ENCODE measurements around the gene SBNO2. TPM values are rescaled to one million over a fixed set of nuclear protein-coding genes. Genes with fewer than 3 reads are reported as not detected.

Gene SBNO2
- polyA plus RNA-seq, 12 donors: 7.4 to 33.2 (median 10.2) TPM; not detected in 1

DNA sequence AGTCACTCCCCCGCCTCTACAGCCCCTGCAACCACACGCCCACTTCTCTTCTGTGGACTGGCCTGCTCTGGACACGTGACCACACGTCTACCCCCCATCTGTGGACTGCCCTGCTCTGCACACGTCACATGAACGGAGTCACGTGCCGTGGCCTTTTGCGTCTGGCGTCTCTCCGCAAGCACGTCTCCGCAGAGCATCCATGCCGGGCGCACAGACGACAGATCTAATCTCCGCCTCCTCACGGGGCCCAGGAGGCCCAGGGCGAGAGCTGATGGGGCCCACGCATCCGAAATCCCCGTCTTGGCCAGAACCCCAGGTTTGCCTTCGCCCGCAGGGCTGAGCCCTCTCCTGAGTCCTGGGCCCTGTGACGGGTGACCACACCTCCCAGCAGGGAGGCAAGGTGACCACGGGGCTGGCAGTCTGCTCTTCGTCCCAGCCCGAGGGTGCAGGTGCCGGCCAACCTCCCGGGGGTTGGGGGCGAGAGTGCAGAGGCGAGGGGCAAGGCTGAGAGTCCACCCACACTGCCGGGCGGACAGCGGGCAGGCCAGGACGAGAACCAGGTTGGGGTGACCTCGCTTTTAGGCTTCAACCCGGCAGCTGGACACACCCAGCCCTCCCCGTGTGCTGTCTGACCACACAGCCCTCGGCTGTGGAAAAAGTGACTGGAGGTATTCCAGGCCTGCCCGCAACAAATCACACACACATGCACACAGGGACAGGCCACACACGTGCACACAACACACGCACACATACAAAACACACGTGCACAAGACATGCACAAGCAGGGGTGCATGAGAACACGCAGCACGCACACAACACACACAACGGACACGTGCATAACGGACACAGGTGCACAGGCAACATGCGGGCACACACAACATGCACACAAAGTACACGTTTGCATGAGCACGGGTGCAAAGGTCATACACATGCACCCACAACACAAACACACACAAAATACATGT, 3.9 kb downstream of the SBNO2 start:
- DNase-seq: no peak

- no peak for DNase-seq
These were observed 4.7 kb downstream of the SBNO2 start for GRCh38 chr19:1169411-1169791.

- no peak for DNase-seq
These were observed 5.3 kb downstream of the SBNO2 start for GRCh38 chr19:1168572-1169410.

DNA sequence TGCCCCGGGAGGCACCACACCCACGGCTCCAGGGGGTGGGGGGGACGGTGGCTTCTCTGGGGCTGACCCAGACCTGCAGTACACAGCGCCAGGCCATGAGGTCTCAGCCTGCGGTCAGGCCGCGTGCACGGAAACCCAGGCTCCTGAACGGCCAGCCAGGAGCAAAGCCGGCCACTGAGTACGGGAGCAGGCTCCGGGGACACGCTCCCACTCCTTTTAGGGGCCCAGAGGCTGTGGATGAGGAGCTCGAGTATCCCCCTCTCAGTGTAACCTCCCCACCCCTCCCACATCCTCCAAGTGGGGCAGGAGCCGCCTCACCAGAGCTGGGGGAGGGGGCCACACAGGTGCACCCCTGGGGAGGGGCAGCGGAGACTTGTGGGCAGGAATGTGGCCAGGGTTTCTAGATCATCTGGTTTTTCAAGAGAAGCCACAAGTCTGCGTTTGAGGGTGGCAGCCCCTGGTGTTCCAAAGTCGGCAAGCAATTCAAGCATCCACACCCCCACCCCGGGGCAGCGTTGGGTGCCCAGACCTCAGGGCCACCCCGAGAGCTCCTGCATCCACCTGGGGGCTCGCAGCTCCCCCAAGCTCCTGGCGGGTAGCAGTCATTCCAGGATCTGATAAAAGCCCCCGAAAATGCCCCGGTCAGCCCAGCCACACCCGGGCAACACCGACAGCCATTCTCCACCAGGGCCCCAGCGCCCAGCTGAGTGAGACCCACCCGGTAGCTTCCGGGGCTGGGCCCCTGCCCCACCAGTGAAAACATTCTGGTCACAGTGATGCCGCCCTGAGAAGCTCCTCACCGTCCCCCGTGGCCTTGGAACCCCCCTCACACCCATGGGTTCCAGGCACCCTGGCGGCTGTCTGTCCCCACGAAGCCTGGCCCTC, 6.1 kb downstream of the SBNO2 start:
- DNase-seq: no peak

DNA sequence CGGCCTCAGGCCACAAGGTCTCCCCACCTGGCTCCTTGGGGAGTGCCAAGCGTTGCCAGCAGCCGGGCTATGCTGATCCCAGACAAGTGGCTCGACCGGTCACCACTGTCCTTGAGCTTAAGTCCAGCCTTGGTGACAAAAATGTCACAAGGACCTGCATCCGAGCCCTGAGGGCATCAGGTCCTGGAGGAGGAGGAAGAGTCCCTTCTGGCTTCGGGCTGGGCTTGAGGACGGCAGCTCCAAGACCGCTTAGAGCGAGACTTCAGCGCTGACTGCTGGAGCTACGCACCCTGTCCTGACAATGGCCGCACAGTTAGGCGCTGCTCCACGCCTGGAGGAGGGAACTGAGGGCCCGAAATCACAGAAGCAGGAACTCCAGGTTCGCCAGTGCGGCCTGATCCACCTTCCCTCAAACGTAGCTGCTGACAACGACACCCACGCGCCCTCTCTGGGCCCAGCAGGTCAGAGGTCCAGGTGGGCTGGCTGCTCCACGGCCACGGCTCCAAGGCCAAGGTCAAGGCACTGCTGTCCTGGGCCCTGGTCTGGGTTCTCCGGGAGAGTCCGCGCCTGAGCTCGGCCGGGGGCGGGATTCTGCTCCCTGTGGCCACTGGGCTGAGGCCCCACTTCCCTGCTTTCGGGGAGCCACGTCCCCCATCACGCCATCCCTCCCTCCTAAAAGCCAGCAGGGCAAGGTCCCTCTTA, 7.0 kb downstream of the SBNO2 start:
- no peak for DNase-seq

GRCh38 chr19:1164684-1165531, 9.2 kb downstream of the SBNO2 start:
- DNase-seq: no peak

- DNase-seq: no peak
These were observed 10.0 kb downstream of the SBNO2 start for GRCh38 chr19:1163934-1164683.

GRCh38 chr19:1163283-1163933, 10.7 kb downstream of the SBNO2 start:
- DNase-seq: no peak

DNA sequence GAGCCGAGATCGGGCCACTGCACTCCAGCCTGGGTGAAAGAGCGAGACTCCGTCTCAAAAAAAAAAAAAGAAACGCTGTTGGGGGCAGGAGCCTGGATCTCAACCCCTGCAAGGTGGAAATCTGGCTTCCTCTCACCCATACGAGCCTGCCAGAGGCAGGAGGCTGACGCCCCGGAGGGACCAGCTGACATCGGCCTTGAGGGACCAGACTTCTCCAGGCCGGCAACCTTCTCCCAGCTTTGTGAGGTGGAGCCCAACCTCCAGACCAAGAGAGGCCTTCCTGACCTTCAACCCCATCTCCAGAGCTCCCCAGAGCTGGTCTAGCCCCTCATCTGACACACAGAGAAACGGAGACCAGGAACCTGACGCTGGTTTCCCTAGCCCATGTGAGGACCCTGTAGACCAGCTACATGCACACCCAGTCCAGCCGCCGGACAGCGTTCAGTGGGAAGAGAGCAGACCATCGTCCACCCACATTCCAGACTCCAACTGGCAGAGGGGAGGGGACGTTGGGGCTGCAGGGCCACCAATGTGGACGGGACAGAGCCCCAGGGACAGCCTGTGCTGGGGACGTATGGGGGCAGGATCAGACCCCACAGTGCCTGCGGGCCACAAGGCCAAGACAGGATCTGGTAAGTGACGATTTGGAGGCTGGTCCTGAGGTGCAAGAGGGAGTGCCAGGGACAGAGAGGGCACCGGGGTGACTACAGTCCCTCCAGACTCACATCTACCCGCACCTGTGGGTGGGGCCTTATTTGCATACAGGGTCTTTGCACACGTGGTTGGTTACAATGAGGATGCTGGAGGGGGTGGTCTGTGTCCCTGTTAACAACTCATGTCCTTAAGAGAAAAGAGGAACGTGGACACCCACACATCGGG, 11.4 kb downstream of the SBNO2 start:
- no peak for DNase-seq

DNA sequence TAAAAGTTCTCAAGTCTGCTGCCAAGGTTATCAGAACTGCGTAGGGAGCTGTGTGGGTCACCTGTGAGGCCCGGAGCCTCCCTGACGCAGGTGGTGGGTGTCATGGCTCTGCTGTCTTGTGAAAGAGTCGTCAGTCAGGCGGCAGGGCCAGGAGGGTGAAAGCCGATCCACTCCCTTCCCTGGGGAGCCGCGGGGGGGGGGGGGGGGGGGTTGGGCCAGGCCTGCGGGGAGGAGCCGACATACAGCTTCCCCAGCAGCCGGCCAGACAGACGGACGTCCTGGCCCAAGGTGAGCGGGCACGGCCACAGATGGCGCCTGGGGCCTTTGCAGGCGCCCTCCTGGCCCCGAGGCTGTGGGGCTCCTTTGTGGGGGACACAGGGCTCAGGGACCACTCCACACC, 12.4 kb downstream of the SBNO2 start:
- no peak for DNase-seq

- DNase-seq: no peak
These were observed 14.0 kb downstream of the SBNO2 start for GRCh38 chr19:1159864-1160595.

- no peak for DNase-seq
These were observed 15.1 kb downstream of the SBNO2 start for GRCh38 chr19:1158885-1159448.

- no peak for DNase-seq
These were observed 15.9 kb downstream of the SBNO2 start for GRCh38 chr19:1157931-1158884.

- no peak for DNase-seq
These were observed 17.0 kb downstream of the SBNO2 start for GRCh38 chr19:1156830-1157615.

Measured in muscle of arm (tissue), 12 donors.